A549 treated with dexamethasone at 1 μM for 4 hours (cell line): ENCODE data around the gene EEF1B2. TPM values are rescaled to one million over a fixed set of nuclear protein-coding genes. Genes with fewer than 3 reads are reported as not detected.

ENCODE experiments used
- total RNA-seq: library from RNA; stranded (reverse); fragments of 200-300 nt; extraction: Qiagen RNA extraction; gene quantifications from 5 replicates; pipeline ENCODE4 v1.2.3, GENCODE V29; 2022

The EEF1B2 gene
- total RNA-seq = 964 to 1,168 TPM (median 994 TPM) in 5 replicates

DNA sequence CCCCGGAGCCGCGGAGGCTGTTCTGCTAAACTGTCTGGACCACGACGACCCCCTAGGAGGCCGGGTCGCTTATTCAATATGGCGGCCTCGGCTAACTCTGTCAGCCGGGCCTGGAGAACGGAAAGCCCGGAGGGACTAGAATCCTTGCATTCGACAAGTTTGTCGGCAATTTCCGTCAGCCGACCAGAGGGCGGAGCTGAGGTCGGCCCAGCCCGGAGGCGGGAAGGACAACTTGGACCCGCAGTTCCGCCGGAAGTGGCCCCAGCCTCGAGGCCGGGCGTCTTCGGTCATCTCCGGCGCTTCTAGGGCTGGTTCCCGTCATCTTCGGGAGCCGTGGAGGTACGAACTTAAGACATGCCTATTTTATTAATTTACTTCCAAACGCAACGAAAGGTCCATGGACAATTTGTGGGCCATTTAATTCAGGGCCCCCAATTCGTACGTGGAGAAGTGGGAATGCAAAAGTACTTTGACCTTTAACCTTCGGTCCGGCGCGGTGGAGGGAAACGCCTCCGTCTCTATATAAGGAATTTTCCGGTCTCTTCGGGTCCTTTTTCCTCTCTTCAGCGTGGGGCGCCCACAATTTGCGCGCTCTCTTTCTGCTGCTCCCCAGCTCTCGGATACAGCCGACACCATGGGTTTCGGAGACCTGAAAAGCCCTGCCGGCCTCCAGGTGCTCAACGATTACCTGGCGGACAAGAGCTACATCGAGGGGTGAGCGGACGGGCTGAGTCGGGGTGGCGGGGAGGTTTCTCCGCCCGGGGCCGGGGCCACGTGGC, at the start of gene EEF1B2, which contains the start of gene NDUFS1:
Gene EEF1B2, plus strand, starts transcription at position 550 of the 779 bp plus-strand sequence. Its CDS starts 85 bp downstream, at position 635.
Gene NDUFS1, minus strand, starts transcription at position 99 of the 779 bp plus-strand sequence. CDS start 5,766 bp downstream, outside the sequence.

Other genes with a start within 250 kb of the EEF1B2 start
- gene INO80D, start 73.7 kb upstream of the EEF1B2 start, total RNA-seq = 1.9 to 2.9 TPM (median 2.3 TPM) in 5 replicates
- gene NDUFS1, start 451 bp upstream of the EEF1B2 start, total RNA-seq = 55.1 to 72.2 TPM (median 68.7 TPM) in 5 replicates
- gene ZDBF2, start 114.8 kb downstream of the EEF1B2 start, total RNA-seq = 0.70 to 2.1 TPM (median 1.3 TPM) in 5 replicates